ENCODE data around the gene SLFN11. TPM values are rescaled to one million over a fixed set of nuclear protein-coding genes. Genes with fewer than 3 reads are reported as not detected.
"Not testable (repeated sequence)": the region's sequence is repeated elsewhere in the genome, so short reads cannot be mapped to it uniquely, and the experiment has no call there.

The SLFN11 gene
- total and polyA plus RNA-seq, 2 experiments from 2014 or later = not detected

GRCh38 chr17:35404360-35404759 lies 30.9 kb upstream of the SLFN11 start:
- no peak overlapping the region for H3K4me3 ChIP-seq
- H4K20me1 ChIP-seq (replicated peaks; ENCODE audit: insufficient read depth) = no peaks in the 10 kb centered on the region
- Mint-ChIP-seq H3K4me3 (no peak overlapping the region), H3K36me3 (ENCODE audit: low read depth) (peaks cover 4% of the 10 kb centered on the region), H3K4me1 (no peaks in the 10 kb centered on the region), H3K9me3 (peaks cover 3% of the 10 kb centered on the region; the same call in 1 of the 3 replicates), H3K27ac (no peak overlapping the region), H3K27me3 (ENCODE audit: insufficient read depth, low read depth, poor library complexity) (peaks cover 4% of the 10 kb centered on the region)
- no peak for ATAC-seq
- H3K27ac ChIP-seq (ENCODE audit: low read depth) = no peak overlapping the region
- no peaks in the 10 kb centered on the region for H3F3A ChIP-seq (replicated peaks; ENCODE audit: low read depth)
- no peak for DNase-seq (ENCODE audit: low spot score)
- no peaks in the 10 kb centered on the region for H3K27me3 ChIP-seq (ENCODE audit: insufficient read depth)
- H3K9me2 ChIP-seq (ENCODE audit: insufficient read depth) = no peaks in the 10 kb centered on the region
- TF ChIP-seq NANOG (IDR thresholded peaks at IDR 0.05; ENCODE audit: borderline replicate concordance) (no peak), CTCF (conservative IDR thresholded peaks at IDR 0.05; ENCODE audit: low read depth in 2 of 2) (no peak), ZNF462 (CRISPR knock-in tag; IDR thresholded peaks at IDR 0.05) (no peak), CREB1 (CRISPR knock-in tag; IDR thresholded peaks at IDR 0.05; ENCODE audit: low read depth) (no peak), ETS1 (IDR thresholded peaks at IDR 0.05) (no peak), EZH2phosphoT487 (IDR thresholded peaks at IDR 0.05; ENCODE audit: unreplicated experiment) (no peak), JUNB (IDR thresholded peaks at IDR 0.05; ENCODE audit: unreplicated experiment) (no peak), REST (IDR thresholded peaks at IDR 0.05; ENCODE audit: unreplicated experiment) (no peak)
- no peaks in the 10 kb centered on the region for H3K36me3 ChIP-seq (ENCODE audit: insufficient read depth)
- H3K4me2 ChIP-seq = no peak overlapping the region
- no peak overlapping the region for H2AFZ ChIP-seq
- no peaks in the 10 kb centered on the region for H3K4me1 ChIP-seq (ENCODE audit: insufficient read depth)
- no peaks in the 10 kb centered on the region for H3K79me2 ChIP-seq (replicated peaks; ENCODE audit: insufficient read depth)

GRCh38 chr17:35393783-35394182 lies 20.4 kb upstream of the SLFN11 start:
- not testable (repeated sequence) for H3K27ac ChIP-seq (ENCODE audit: low read depth); H3K9me2 ChIP-seq (ENCODE audit: insufficient read depth); H3F3A ChIP-seq (replicated peaks; ENCODE audit: low read depth); DNase-seq (ENCODE audit: low spot score); H3K4me1 Mint-ChIP-seq; H2AFZ ChIP-seq; H3K27ac Mint-ChIP-seq; H3K36me3 ChIP-seq (ENCODE audit: insufficient read depth); H3K36me3 Mint-ChIP-seq (ENCODE audit: low read depth); H3K4me1 ChIP-seq (ENCODE audit: insufficient read depth); H4K20me1 ChIP-seq (replicated peaks; ENCODE audit: insufficient read depth); H3K27me3 Mint-ChIP-seq (ENCODE audit: insufficient read depth, low read depth, poor library complexity); H3K79me2 ChIP-seq (replicated peaks; ENCODE audit: insufficient read depth); ATAC-seq; H3K4me2 ChIP-seq; H3K27me3 ChIP-seq (ENCODE audit: insufficient read depth); H3K4me3 Mint-ChIP-seq; H3K4me3 ChIP-seq
- H3K9me3 Mint-ChIP-seq = peaks cover 15% of the 10 kb centered on the region

Measured in GM23338 (cell line).